ENCODE measurements around the gene ABCB1. TPM values are rescaled to one million over a fixed set of nuclear protein-coding genes. Genes with fewer than 3 reads are reported as not detected.

Gene ABCB1
- total and polyA plus RNA-seq, 2 of the 13 experiments (the other 11 are each of a cell fraction or from before 2014, with no cell fraction given): 42.8 to 52.6 TPM

GRCh38 chr7:87600130-87601124, at the start of gene ABCB1 (continued):
- no peak for TF ChIP-seq MAF1 (CRISPR knock-in tag; IDR thresholded peaks at IDR 0.05; ENCODE audit: borderline replicate concordance)
- TF ChIP-seq CERS6 (CRISPR knock-in tag; IDR thresholded peaks at IDR 0.05): no peak
- peak; percentile 67; the same call in 1 of the 2 replicates for TF ChIP-seq POGZ (CRISPR knock-in tag; IDR thresholded peaks at IDR 0.05)
- no peak for TF ChIP-seq ZBTB44 (CRISPR knock-in tag; IDR thresholded peaks at IDR 0.05)
- TF ChIP-seq PATZ1 (CRISPR knock-in tag; IDR thresholded peaks at IDR 0.05): 0 out of 2 replicates have a peak, but pooled peaks have one; percentile 4
- TF ChIP-seq ZNF382 (CRISPR knock-in tag; IDR thresholded peaks at IDR 0.05; ENCODE audit: borderline replicate concordance): no peak
- TF ChIP-seq STAT5B (CRISPR knock-in tag; IDR thresholded peaks at IDR 0.05): no peak
- 0 out of 2 replicates have a peak, but pooled peaks have one; percentile 60 for TF ChIP-seq ZNF567 (CRISPR knock-in tag; IDR thresholded peaks at IDR 0.05; ENCODE audit: borderline replicate concordance)
- TF ChIP-seq HOXA7 (CRISPR knock-in tag; IDR thresholded peaks at IDR 0.05): no peak
- TF ChIP-seq DRAP1 (CRISPR knock-in tag; IDR thresholded peaks at IDR 0.05): peak; percentile 62
- TF ChIP-seq NR3C1 (CRISPR knock-in tag; IDR thresholded peaks at IDR 0.05): no peak
- no peak for TF ChIP-seq ZNF296 (CRISPR knock-in tag; conservative IDR thresholded peaks at IDR 0.05)
- no peak for TF ChIP-seq RBAK (CRISPR knock-in tag; IDR thresholded peaks at IDR 0.05)
- no peak for TF ChIP-seq CEBPB (IDR thresholded peaks at IDR 0.05; ENCODE audit: borderline replicate concordance, low read depth, low read length)
- no peak for TF ChIP-seq ZNF740 (CRISPR knock-in tag; IDR thresholded peaks at IDR 0.05)
- no peak for TF ChIP-seq ZKSCAN8 (CRISPR knock-in tag; IDR thresholded peaks at IDR 0.05; ENCODE audit: borderline replicate concordance)
- peak; percentile 82; the same call in 1 of the 2 replicates for TF ChIP-seq KDM5B (CRISPR knock-in tag; IDR thresholded peaks at IDR 0.05; ENCODE audit: borderline replicate concordance)
- TF ChIP-seq MNT (IDR thresholded peaks at IDR 0.05): no peak
- TF ChIP-seq ZNF549 (CRISPR knock-in tag; IDR thresholded peaks at IDR 0.05): no peak
- TF ChIP-seq ZNF496 (CRISPR knock-in tag; IDR thresholded peaks at IDR 0.05; ENCODE audit: insufficient replicate concordance): no peak
- no peak for TF ChIP-seq ZNF660 (CRISPR knock-in tag; IDR thresholded peaks at IDR 0.05; ENCODE audit: borderline replicate concordance, low read depth)
- TF ChIP-seq TAF1 (CRISPR knock-in tag; IDR thresholded peaks at IDR 0.05): peak; percentile 94
